SK-N-SH (cell line): ENCODE measurements around the gene HSBP1.

Experiments
- CHD2 ChIP-seq: fragments of 150-350 bp; IDR thresholded peaks from 2 replicates; pipeline ENCODE4 v1.6.1; 2018; ENCODE audit warnings: low read length; ENCODE audit not compliant: partially characterized antibody
- EP300 ChIP-seq, 2 experiments: IDR thresholded peaks; 2 replicates each; pipeline versions ENCODE4 v1.4.0 to v1.6.1; 2012; ENCODE audit warnings: borderline replicate concordance in 1 of 2, low read depth in 1 of 2, low read length in 1 of 2
- EZH2phosphoT487 ChIP-seq: fragments of 200-600 bp; sonication (generic); IDR thresholded peaks from 2 replicates; pipeline ENCODE4 v1.6.1; 2017; ENCODE audit warnings: low read depth, mixed run types, mild to moderate bottlenecking, antibody characterized with exemption, moderate library complexity, borderline replicate concordance
- POLR2AphosphoS5 ChIP-seq: IDR thresholded peaks from 2 replicates; pipeline ENCODE4 v1.6.1; 2012; ENCODE audit warnings: low read depth, low read length
- RAD21 ChIP-seq: IDR thresholded peaks from 2 replicates; pipeline ENCODE4 v1.6.1; 2012; ENCODE audit warnings: mild to moderate bottlenecking, low read length
- RFX5 ChIP-seq: IDR thresholded peaks from 2 replicates; pipeline ENCODE4 v1.6.1; 2012; ENCODE audit warnings: mild to moderate bottlenecking, improper control_type of control experiment, low read length
- SIN3A ChIP-seq: IDR thresholded peaks from 2 replicates; pipeline ENCODE4 v1.6.1; 2012; ENCODE audit warnings: low read depth, mild to moderate bottlenecking, low read length, moderate library complexity, borderline replicate concordance
- SMC3 ChIP-seq: IDR thresholded peaks from 2 replicates; pipeline ENCODE4 v1.6.1; 2012; ENCODE audit warnings: low read depth, low read length, improper control_type of control experiment
- TAF1 ChIP-seq: IDR thresholded peaks from 2 replicates; pipeline ENCODE4 v1.6.1; 2012; ENCODE audit warnings: low read depth, mild to moderate bottlenecking, low read length, moderate library complexity, borderline replicate concordance
- TF ChIP-seq, protein P1 (sequence below): fragments of 200-600 bp; sonication (generic); IDR thresholded peaks from 2 replicates; pipeline ENCODE4 v1.6.1; 2017; ENCODE audit warnings: antibody characterized with exemption, mild to moderate bottlenecking, moderate library complexity
- TF ChIP-seq, protein P2 (sequence below): IDR thresholded peaks from 2 replicates; pipeline ENCODE4 v1.4.0; 2012; ENCODE audit warnings: low read depth
- TF ChIP-seq, protein P3 (sequence below): IDR thresholded peaks from 2 replicates; pipeline ENCODE4; 2012
- TF ChIP-seq, protein P4 (sequence below): IDR thresholded peaks from 2 replicates; pipeline ENCODE4 v1.6.1; 2012; ENCODE audit warnings: mild to moderate bottlenecking, low read depth, low read length, moderate library complexity
- TF ChIP-seq, protein P5 (sequence below): IDR thresholded peaks from 2 replicates; pipeline ENCODE4 v1.4.0; 2012; ENCODE audit warnings: low read depth, borderline replicate concordance

DNA sequence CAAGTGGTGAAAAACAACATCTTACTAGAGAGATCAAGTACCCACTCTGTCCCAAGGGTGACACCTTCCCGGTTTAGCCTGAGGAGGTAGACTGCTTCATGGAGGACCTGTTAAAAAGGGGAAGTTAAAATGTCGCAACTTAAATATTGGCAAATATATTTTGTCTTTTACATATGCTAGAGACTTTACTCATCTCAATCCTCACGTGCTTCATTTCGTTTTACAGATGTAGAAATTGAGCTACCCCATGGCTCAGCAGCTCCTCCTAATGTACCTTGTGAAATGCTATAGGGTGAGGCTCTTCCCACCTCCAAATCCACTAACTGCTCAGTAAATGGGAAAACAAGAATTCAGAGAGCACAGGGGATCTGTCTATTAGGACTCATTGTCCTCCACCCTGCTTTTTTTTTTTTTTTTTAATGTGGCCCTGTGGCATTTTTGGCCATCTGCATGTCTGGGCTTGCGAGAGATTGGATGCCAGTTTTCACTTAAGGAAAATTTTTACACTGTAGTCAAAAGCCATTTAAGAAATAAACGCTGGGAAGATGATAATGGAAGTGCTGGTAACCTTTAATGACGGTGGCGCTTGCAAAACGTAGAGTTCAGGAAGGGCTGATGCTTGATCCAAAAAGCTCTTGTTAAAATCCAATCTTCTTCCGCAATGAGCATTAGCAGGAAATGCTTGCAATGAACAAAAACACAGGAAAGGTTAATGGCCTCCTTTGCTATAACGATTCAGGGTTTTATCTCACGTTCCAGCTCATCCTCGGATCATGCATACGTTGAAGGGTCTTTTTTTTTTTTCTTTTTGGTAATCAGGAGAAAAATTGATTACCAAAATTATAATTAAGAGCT, 39.8 kb downstream of the HSBP1 start:
- TF ChIP-seq, protein P1, sequence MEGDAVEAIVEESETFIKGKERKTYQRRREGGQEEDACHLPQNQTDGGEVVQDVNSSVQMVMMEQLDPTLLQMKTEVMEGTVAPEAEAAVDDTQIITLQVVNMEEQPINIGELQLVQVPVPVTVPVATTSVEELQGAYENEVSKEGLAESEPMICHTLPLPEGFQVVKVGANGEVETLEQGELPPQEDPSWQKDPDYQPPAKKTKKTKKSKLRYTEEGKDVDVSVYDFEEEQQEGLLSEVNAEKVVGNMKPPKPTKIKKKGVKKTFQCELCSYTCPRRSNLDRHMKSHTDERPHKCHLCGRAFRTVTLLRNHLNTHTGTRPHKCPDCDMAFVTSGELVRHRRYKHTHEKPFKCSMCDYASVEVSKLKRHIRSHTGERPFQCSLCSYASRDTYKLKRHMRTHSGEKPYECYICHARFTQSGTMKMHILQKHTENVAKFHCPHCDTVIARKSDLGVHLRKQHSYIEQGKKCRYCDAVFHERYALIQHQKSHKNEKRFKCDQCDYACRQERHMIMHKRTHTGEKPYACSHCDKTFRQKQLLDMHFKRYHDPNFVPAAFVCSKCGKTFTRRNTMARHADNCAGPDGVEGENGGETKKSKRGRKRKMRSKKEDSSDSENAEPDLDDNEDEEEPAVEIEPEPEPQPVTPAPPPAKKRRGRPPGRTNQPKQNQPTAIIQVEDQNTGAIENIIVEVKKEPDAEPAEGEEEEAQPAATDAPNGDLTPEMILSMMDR: no peak
- TF ChIP-seq, protein P2, sequence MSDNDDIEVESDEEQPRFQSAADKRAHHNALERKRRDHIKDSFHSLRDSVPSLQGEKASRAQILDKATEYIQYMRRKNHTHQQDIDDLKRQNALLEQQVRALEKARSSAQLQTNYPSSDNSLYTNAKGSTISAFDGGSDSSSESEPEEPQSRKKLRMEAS: no peak
- TF ChIP-seq SMC3 (no peak), POLR2AphosphoS5 (no peak), RAD21 (no peak), SIN3A (no peak), EP300 (IDR thresholded peaks at IDR 0.05; ENCODE audit: borderline replicate concordance in 1 of 2, low read depth in 1 of 2, low read length in 1 of 2) (no peak), TAF1 (no peak), RFX5 (no peak), EZH2phosphoT487 (no peak), CHD2 (no peak)
- TF ChIP-seq, protein P3, sequence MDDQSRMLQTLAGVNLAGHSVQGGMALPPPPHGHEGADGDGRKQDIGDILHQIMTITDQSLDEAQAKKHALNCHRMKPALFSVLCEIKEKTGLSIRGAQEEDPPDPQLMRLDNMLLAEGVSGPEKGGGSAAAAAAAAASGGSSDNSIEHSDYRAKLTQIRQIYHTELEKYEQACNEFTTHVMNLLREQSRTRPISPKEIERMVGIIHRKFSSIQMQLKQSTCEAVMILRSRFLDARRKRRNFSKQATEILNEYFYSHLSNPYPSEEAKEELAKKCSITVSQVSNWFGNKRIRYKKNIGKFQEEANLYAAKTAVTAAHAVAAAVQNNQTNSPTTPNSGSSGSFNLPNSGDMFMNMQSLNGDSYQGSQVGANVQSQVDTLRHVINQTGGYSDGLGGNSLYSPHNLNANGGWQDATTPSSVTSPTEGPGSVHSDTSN: no peak
- TF ChIP-seq, protein P4, sequence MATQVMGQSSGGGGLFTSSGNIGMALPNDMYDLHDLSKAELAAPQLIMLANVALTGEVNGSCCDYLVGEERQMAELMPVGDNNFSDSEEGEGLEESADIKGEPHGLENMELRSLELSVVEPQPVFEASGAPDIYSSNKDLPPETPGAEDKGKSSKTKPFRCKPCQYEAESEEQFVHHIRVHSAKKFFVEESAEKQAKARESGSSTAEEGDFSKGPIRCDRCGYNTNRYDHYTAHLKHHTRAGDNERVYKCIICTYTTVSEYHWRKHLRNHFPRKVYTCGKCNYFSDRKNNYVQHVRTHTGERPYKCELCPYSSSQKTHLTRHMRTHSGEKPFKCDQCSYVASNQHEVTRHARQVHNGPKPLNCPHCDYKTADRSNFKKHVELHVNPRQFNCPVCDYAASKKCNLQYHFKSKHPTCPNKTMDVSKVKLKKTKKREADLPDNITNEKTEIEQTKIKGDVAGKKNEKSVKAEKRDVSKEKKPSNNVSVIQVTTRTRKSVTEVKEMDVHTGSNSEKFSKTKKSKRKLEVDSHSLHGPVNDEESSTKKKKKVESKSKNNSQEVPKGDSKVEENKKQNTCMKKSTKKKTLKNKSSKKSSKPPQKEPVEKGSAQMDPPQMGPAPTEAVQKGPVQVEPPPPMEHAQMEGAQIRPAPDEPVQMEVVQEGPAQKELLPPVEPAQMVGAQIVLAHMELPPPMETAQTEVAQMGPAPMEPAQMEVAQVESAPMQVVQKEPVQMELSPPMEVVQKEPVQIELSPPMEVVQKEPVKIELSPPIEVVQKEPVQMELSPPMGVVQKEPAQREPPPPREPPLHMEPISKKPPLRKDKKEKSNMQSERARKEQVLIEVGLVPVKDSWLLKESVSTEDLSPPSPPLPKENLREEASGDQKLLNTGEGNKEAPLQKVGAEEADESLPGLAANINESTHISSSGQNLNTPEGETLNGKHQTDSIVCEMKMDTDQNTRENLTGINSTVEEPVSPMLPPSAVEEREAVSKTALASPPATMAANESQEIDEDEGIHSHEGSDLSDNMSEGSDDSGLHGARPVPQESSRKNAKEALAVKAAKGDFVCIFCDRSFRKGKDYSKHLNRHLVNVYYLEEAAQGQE: no peak
- TF ChIP-seq, protein P5, sequence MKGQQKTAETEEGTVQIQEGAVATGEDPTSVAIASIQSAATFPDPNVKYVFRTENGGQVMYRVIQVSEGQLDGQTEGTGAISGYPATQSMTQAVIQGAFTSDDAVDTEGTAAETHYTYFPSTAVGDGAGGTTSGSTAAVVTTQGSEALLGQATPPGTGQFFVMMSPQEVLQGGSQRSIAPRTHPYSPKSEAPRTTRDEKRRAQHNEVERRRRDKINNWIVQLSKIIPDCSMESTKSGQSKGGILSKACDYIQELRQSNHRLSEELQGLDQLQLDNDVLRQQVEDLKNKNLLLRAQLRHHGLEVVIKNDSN: no peak
